Astrocyte (in vitro differentiated cells and primary cell): Measurements from ENCODE around the gene PLXND1.

Source experiments
- CTCF ChIP-seq: IDR thresholded peaks from 2 replicates; pipeline ENCODE4 v1.5.1; 2011; ENCODE audit warnings: low read depth, mild to moderate bottlenecking, inconsistent platforms, low read length, moderate library complexity; ENCODE audit not compliant: insufficient read depth
- EZH2 ChIP-seq: IDR thresholded peaks from 2 replicates; pipeline ENCODE4 v1.6.1; 2012; ENCODE audit warnings: mild to moderate bottlenecking, low read length, inconsistent platforms; ENCODE audit not compliant: insufficient read depth

DNA sequence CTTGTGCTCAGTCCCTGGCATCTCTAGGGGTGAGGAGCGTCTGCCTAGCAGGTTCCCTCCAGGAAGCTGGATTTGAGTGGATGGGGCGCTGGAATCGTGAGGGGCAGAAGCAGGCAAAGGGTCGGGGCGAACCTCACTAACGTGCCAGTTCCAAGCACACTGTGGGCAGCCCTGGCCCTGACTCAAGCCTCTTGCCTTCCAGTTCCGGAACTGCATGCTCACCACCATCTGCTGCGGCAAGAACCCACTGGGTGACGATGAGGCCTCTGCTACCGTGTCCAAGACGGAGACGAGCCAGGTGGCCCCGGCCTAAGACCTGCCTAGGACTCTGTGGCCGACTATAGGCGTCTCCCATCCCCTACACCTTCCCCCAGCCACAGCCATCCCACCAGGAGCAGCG is 73.1 kb downstream of the PLXND1 start:
- TF ChIP-seq CTCF (no peak), EZH2 (no peak)
